ENCODE results near the gene TMEM19. TPM values are rescaled to one million over a fixed set of nuclear protein-coding genes. Genes with fewer than 3 reads are reported as not detected.

Gene TMEM19
- total RNA-seq, 2 donors from 2014 or later = 11.2 to 16.6 TPM

- Histone ChIP-seq H3K36me3 (replicated peaks in 1 of 2; ENCODE audit: insufficient read depth in 1 of 2, low read depth in 2 of 2) (no peaks in the 10 kb centered on the region), H3K4me1 (no peaks in the 10 kb centered on the region)
Observed at GRCh38 chr12:71718611-71719010, 32.7 kb downstream of the TMEM19 start.

DNA sequence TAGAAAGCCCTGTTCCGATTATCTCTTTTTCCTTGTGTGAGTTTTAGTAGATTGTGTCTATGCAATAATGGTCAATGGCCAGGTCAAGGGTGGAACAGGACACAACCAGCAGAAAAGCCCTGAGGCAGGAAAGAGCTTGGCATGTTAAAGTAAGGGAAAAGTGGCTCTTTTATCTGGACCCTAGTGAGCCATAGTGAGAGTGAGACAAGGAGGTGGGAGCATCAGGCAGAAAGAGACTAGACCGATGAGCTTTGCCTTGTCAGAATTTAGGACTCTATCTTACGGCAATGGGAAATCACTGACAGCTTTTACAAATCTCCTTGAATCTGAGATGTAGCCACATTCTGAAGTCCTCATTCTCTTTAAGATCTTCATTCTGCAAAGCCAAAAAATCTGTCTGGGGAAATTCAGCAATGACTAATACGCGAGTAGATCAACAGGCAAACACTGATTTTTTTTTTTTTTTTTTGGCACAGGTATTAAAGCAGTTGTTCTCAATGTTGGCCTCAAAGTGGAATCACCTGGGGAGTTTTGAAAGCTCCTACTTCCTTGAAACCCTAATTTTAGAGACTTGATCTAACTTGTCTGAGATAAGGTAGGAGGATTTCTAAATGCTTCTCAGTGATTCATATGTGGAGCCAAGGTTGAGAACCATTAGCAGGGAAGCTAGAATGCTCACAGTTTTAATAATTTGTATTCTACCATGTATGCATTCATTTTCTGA lies 33.9 kb downstream of the TMEM19 start:
- ATAC-seq = peak; percentile 73
- no peak overlapping the region for H3K27ac ChIP-seq
- H3K27me3 ChIP-seq = no peaks in the 10 kb centered on the region
- 53 to 65% methylated on average over 5 of the region's 5 CpGs for WGBS, 2 donors
- no peak for TF ChIP-seq CTCF (IDR thresholded peaks at IDR 0.05)
- TF ChIP-seq POLR2A (IDR thresholded peaks at IDR 0.05) = no peak
- peak in 1 of 4 donors; percentile 33 for DNase-seq
- no peaks in the 10 kb centered on the region for H3K9me3 ChIP-seq
- no peak overlapping the region for H3K4me3 ChIP-seq
- no peaks in the 10 kb centered on the region for H3K36me3 ChIP-seq (replicated peaks in 1 of 2; ENCODE audit: insufficient read depth in 1 of 2, low read depth in 2 of 2)
- H3K4me1 ChIP-seq = no peaks in the 10 kb centered on the region
- intact Hi-C loops (cut with DNase I) = no loop called here

More at GRCh38 chr12:71718611-71719010, 32.7 kb downstream of the TMEM19 start:
- DNase-seq (no peak), ATAC-seq (no peak)
- H3K4me3 ChIP-seq = no peak overlapping the region
- intact Hi-C loops (cut with DNase I) = no loop called here
- no peaks in the 10 kb centered on the region for H3K9me3 ChIP-seq
- H3K27me3 ChIP-seq = no peaks in the 10 kb centered on the region
- TF ChIP-seq POLR2A (IDR thresholded peaks at IDR 0.05) (no peak), CTCF (IDR thresholded peaks at IDR 0.05) (no peak)
- H3K27ac ChIP-seq = no peak overlapping the region

GRCh38 chr12:71721783-71722505 lies 36.1 kb downstream of the TMEM19 start:
- intact Hi-C loops (cut with DNase I) = no loop called here
- Histone ChIP-seq H3K36me3 (replicated peaks in 1 of 2; ENCODE audit: insufficient read depth in 1 of 2, low read depth in 2 of 2) (no peaks in the 10 kb centered on the region), H3K9me3 (no peaks in the 10 kb centered on the region), H3K27me3 (no peaks in the 10 kb centered on the region), H3K27ac (peak overlapping the region in 1 of 4 donors; percentile 7), H3K4me3 (no peak overlapping the region), H3K4me1 (no peaks in the 10 kb centered on the region)
- WGBS, 2 donors = 52 to 86% methylated on average over 4 of the region's 4 CpGs
- TF ChIP-seq CTCF (IDR thresholded peaks at IDR 0.05) (no peak), POLR2A (IDR thresholded peaks at IDR 0.05) (no peak)
- DNase-seq (peak; percentile 22 to 61 (median 38)), ATAC-seq (peak; percentile 83)

GRCh38 chr12:71725011-71725410 lies 39.1 kb downstream of the TMEM19 start:
- TF ChIP-seq CTCF (IDR thresholded peaks at IDR 0.05) (no peak), POLR2A (IDR thresholded peaks at IDR 0.05) (no peak)
- no peak overlapping the region for H3K27ac ChIP-seq
- no peaks in the 10 kb centered on the region for H3K27me3 ChIP-seq
- no peaks in the 10 kb centered on the region for H3K36me3 ChIP-seq (replicated peaks in 1 of 2; ENCODE audit: insufficient read depth in 1 of 2, low read depth in 2 of 2)
- intact Hi-C loops (cut with DNase I) = no loop called here
- no peaks in the 10 kb centered on the region for H3K9me3 ChIP-seq
- no peak overlapping the region for H3K4me3 ChIP-seq
- DNase-seq = no peak
- 83 to 86% methylated on average over 3 of the region's 3 CpGs for WGBS, 2 donors
- H3K4me1 ChIP-seq = no peaks in the 10 kb centered on the region
- ATAC-seq = no peak

Measured in body of pancreas (tissue), 4 donors.